GM10847 (cell line): ENCODE measurements around the gene WNT9B.

Experiments
- POLR2A ChIP-seq: IDR thresholded peaks from 2 replicates; pipeline ENCODE4 v1.6.1; 2011; ENCODE audit not compliant: insufficient read length; ENCODE audit errors: extremely low read depth

Gene WNT9B

GRCh38 chr17:46836500-46836899 is 14.9 kb upstream of the WNT9B start:
- TF ChIP-seq POLR2A, result no peak

GRCh38 chr17:46837521-46837920 is 13.9 kb upstream of the WNT9B start:
- no peak for TF ChIP-seq POLR2A

GRCh38 chr17:46839211-46839610 is 12.2 kb upstream of the WNT9B start:
- TF ChIP-seq POLR2A, result no peak

- no peak for TF ChIP-seq POLR2A
Observed at GRCh38 chr17:46841561-46842379, 9.6 kb upstream of the WNT9B start.

- no peak for TF ChIP-seq POLR2A
Observed at GRCh38 chr17:46842835-46843234, 8.5 kb upstream of the WNT9B start.

- no peak for TF ChIP-seq POLR2A
Observed at GRCh38 chr17:46847204-46848191, 3.9 kb upstream of the WNT9B start.

- TF ChIP-seq POLR2A, result no peak
Observed at GRCh38 chr17:46848534-46848933, 2.8 kb upstream of the WNT9B start.

GRCh38 chr17:46850688-46851028 is 725 bp upstream of the WNT9B start:
- TF ChIP-seq POLR2A, result no peak

GRCh38 chr17:46853896-46854444 is 2.6 kb downstream of the WNT9B start:
- no peak for TF ChIP-seq POLR2A

- no peak for TF ChIP-seq POLR2A
Observed at GRCh38 chr17:46854515-46854914, 3.1 kb downstream of the WNT9B start.

GRCh38 chr17:46854948-46855347 is 3.6 kb downstream of the WNT9B start:
- TF ChIP-seq POLR2A, result no peak

GRCh38 chr17:46857600-46857999 is 6.2 kb downstream of the WNT9B start:
- no peak for TF ChIP-seq POLR2A

GRCh38 chr17:46859996-46860395 is 8.6 kb downstream of the WNT9B start:
- TF ChIP-seq POLR2A, result no peak

- no peak for TF ChIP-seq POLR2A
Observed at GRCh38 chr17:46862949-46863348, 11.6 kb downstream of the WNT9B start.

GRCh38 chr17:46863383-46864121 is 12.2 kb downstream of the WNT9B start:
- TF ChIP-seq POLR2A, result no peak
